ENCODE results near the gene PRKG1. TPM values are rescaled to one million over a fixed set of nuclear protein-coding genes. Genes with fewer than 3 reads are reported as not detected.

Gene PRKG1
- total RNA-seq, 1 experiment from 2014 or later, result 16.5 TPM

DNA sequence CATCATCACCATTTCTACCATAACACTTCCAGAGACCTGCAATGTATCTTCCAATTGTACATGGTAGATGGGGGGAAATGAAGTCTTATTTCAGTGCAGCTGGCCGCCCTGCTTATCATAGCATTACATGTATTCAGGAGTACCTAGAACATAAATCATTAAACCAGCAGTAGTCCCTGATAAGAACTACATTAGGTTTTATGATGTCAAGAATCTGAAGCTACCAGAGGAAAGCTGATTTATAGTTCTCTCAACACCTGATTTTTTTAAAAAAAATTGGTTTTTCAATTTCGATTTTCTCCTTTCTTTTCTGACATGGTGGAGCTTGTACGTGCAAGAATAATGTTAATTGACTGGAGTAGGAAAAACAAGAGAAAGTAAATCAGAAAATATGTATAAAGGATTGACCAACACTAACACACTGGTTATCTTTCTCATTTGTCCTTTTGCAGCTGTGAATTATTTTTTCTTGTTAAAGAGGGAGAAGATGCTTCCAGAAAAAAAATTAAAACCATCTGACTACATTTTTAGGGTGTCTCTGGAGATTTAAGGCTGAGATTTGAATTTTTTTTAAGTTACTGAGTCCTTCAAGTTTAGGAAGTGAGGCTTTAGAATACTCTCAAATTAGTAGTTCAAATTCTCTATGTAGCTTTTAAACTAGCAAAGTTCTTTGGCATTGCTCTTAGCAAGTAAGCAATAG lies 566.0 kb downstream of the PRKG1 start (continued):
- no peak for TF ChIP-seq ZBTB21 (CRISPR knock-in tag; IDR thresholded peaks at IDR 0.05; ENCODE audit: borderline replicate concordance)
- TF ChIP-seq, protein P1, sequence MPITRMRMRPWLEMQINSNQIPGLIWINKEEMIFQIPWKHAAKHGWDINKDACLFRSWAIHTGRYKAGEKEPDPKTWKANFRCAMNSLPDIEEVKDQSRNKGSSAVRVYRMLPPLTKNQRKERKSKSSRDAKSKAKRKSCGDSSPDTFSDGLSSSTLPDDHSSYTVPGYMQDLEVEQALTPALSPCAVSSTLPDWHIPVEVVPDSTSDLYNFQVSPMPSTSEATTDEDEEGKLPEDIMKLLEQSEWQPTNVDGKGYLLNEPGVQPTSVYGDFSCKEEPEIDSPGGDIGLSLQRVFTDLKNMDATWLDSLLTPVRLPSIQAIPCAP (CRISPR knock-in tag; IDR thresholded peaks at IDR 0.05), result no peak
- no peak for TF ChIP-seq AFF4 (CRISPR knock-in tag; IDR thresholded peaks at IDR 0.05; ENCODE audit: borderline replicate concordance)
- TF ChIP-seq OVOL2 (CRISPR knock-in tag; IDR thresholded peaks at IDR 0.05; ENCODE audit: borderline replicate concordance), result no peak
- TF ChIP-seq ZNF219 (CRISPR knock-in tag; IDR thresholded peaks at IDR 0.05; ENCODE audit: borderline replicate concordance), result no peak
- TF ChIP-seq, protein P2, sequence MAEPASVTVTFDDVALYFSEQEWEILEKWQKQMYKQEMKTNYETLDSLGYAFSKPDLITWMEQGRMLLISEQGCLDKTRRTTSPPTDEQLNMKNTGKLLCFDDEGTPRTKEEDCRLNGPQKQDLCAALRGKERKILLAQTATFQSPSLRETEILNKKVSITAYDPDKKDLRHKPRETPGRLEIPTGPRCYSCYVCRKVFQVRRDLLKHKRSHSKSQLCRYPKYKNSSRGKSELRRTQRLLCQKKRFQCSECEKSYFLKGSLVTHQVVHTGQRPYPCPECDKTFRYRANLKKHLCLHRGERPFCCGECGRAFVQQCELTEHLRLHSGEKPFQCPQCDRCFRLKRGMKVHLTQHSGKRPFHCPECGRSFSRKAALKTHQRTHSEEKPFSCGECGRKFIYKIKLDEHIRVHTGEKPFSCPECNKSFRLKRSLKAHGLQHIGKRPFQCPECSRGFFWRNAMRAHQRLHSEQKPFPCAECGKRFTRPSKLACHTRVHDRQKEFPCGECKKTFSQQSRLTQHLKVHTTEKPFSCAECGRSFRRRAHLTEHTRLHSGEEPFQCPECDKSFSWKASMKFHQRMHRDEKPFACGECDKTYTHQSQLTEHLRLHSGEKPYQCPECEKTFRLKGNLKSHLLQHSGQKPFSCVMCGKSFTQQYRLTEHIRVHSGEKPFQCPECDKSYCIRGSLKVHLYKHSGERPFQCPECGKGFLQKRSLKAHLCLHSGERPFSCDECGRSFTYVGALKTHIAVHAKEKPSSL (CRISPR knock-in tag; conservative IDR thresholded peaks at IDR 0.05), result no peak
- no peak for TF ChIP-seq PRDM15 (CRISPR knock-in tag; IDR thresholded peaks at IDR 0.05)

GRCh38 chr10:51642581-51642980 lies 568.3 kb downstream of the PRKG1 start:
- ChIA-PET CTCF (no interaction called here), POLR2A (no interaction called here)
- DNase-seq (ENCODE audit: low spot score), result no peak
- H3K4me1 Mint-ChIP-seq, result no peaks in the 10 kb centered on the region
- H3K4me3 Mint-ChIP-seq, result no peak overlapping the region
- H3K27ac Mint-ChIP-seq, result no peak overlapping the region
- ATAC-seq, result no peak
- TF ChIP-seq SMAD3 (CRISPR knock-in tag; IDR thresholded peaks at IDR 0.05; ENCODE audit: borderline replicate concordance) (no peak), ZNF671 (CRISPR knock-in tag; IDR thresholded peaks at IDR 0.05) (no peak), TEAD4 (CRISPR knock-in tag; IDR thresholded peaks at IDR 0.05) (no peak)
- no peaks in the 10 kb centered on the region for H3K27me3 Mint-ChIP-seq (ENCODE audit: low read depth)
- no peaks in the 10 kb centered on the region for H3K36me3 Mint-ChIP-seq
- H3K9me3 Mint-ChIP-seq, result no peaks in the 10 kb centered on the region

- CTCF ChIA-PET, result no interaction called here
- no peak overlapping the region for H3K4me3 Mint-ChIP-seq
Measured at GRCh38 chr10:51643734-51644133, 569.4 kb downstream of the PRKG1 start.

More at GRCh38 chr10:51643734-51644133, 569.4 kb downstream of the PRKG1 start:
- TF ChIP-seq TEAD4 (CRISPR knock-in tag; IDR thresholded peaks at IDR 0.05) (no peak), EMX1 (CRISPR knock-in tag; IDR thresholded peaks at IDR 0.05) (no peak), ZNF416 (CRISPR knock-in tag; IDR thresholded peaks at IDR 0.05) (no peak), PRDM15 (CRISPR knock-in tag; IDR thresholded peaks at IDR 0.05) (no peak), NR2C2 (CRISPR knock-in tag; IDR thresholded peaks at IDR 0.05) (no peak), ZNF121 (CRISPR knock-in tag; IDR thresholded peaks at IDR 0.05) (no peak)
- TF ChIP-seq, protein P1 (CRISPR knock-in tag; IDR thresholded peaks at IDR 0.05), result no peak
- no peaks in the 10 kb centered on the region for H3K9me3 Mint-ChIP-seq
- no peaks in the 10 kb centered on the region for H3K4me1 Mint-ChIP-seq
- ATAC-seq (no peak), DNase-seq (ENCODE audit: low spot score) (no peak)
- H3K36me3 Mint-ChIP-seq, result no peaks in the 10 kb centered on the region
- POLR2A ChIA-PET, result interaction anchor here (0.6 kb wide), 1 partner anchor 164 kb away, joined by 3 read pairs; no protein-coding TSS in a partner anchor
- H3K27ac Mint-ChIP-seq, result no peak overlapping the region
- no peaks in the 10 kb centered on the region for H3K27me3 Mint-ChIP-seq (ENCODE audit: low read depth)

All from WTC11 (cell line).